ENCODE results near the gene C6orf89. TPM values are rescaled to one million over a fixed set of nuclear protein-coding genes. Genes with fewer than 3 reads are reported as not detected.

Gene C6orf89
- total and polyA plus RNA-seq, 11 donors = 34.0 to 86.2 (median 71.4) TPM

- DNase-seq (peak in 2 of 5 donors; percentile 47 to 66), ATAC-seq (peak in 3 of 4 donors; percentile 16 to 30 (median 18))
- peak overlapping the region; percentile 11 to 83 (median 56) for H3K27ac ChIP-seq
- WGBS, 4 donors = 50 to 61% (median 54%) methylated on average over 4 of the region's 4 CpGs
- intact Hi-C loops (cut with DNase I) = loop anchor here in 5 of 10 donors (1.0 to 10.0 kb wide), 3 partner anchors 86 to 238 kb away; no protein-coding TSS in a partner anchor
- no peaks in the 10 kb centered on the region for H3K9me3 ChIP-seq
- H3K4me3 ChIP-seq = no peak overlapping the region
- TF ChIP-seq CTCF (IDR thresholded peaks at IDR 0.05) (peak in 1 of 12 donors; percentile 14), POLR2A (IDR thresholded peaks at IDR 0.05) (no peak)
- H3K36me3 ChIP-seq = peaks cover 0 to 29% (median 7%) of the 10 kb centered on the region in 9 donors
- peaks cover 2 to 76% (median 52%) of the 10 kb centered on the region in 12 donors for H3K4me1 ChIP-seq
- H3K27me3 ChIP-seq = no peaks in the 10 kb centered on the region
Measured at GRCh38 chr6:36852481-36853147, 33.1 kb upstream of the C6orf89 start.

GRCh38 chr6:36853325-36853724, 32.4 kb upstream of the C6orf89 start:
- intact Hi-C loops (cut with DNase I) = loop anchor here in 5 of 10 donors (10.0 kb wide), 2 partner anchors 229 to 239 kb away; no protein-coding TSS in a partner anchor
- peaks cover 2 to 74% (median 49%) of the 10 kb centered on the region in 12 donors for H3K4me1 ChIP-seq
- H3K36me3 ChIP-seq = peaks cover 0 to 29% (median 7%) of the 10 kb centered on the region in 9 donors
- H3K4me3 ChIP-seq = no peak overlapping the region
- H3K27ac ChIP-seq = peak overlapping the region in 11 of 12 donors; percentile 12 to 83 (median 58)
- ATAC-seq (peak in 3 of 4 donors; percentile 17 to 41 (median 20)), DNase-seq (peak in 2 of 5 donors; percentile 46 to 51)
- no peaks in the 10 kb centered on the region for H3K27me3 ChIP-seq
- 59 to 72% (median 60%) methylated on average over 5 of the region's 5 CpGs for WGBS, 4 donors
- H3K9me3 ChIP-seq = no peaks in the 10 kb centered on the region
- no peak for TF ChIP-seq POLR2A (IDR thresholded peaks at IDR 0.05)
- TF ChIP-seq CTCF (IDR thresholded peaks at IDR 0.05) = no peak

GRCh38 chr6:36855750-36856149, 30.0 kb upstream of the C6orf89 start:
- peaks cover 0 to 54% (median 33%) of the 10 kb centered on the region in 12 donors for H3K4me1 ChIP-seq
- H3K27ac ChIP-seq = peak overlapping the region in 9 of 12 donors; percentile 30 to 76 (median 53)
- no peak overlapping the region for H3K4me3 ChIP-seq
- peaks cover 0 to 29% (median 7%) of the 10 kb centered on the region in 9 donors for H3K36me3 ChIP-seq
- ATAC-seq (no peak), DNase-seq (no peak)
- intact Hi-C loops (cut with DNase I) = loop anchor here in 5 of 10 donors (10.0 kb wide), 2 partner anchors 231 to 241 kb away; no protein-coding TSS in a partner anchor
- H3K27me3 ChIP-seq = no peaks in the 10 kb centered on the region
- 84 to 89% (median 85%) methylated on average over 10 of the region's 10 CpGs for WGBS, 4 donors
- H3K9me3 ChIP-seq = no peaks in the 10 kb centered on the region
- TF ChIP-seq CTCF (IDR thresholded peaks at IDR 0.05) = no peak
- no peak for TF ChIP-seq POLR2A (IDR thresholded peaks at IDR 0.05)

GRCh38 chr6:36856277-36856676, 29.5 kb upstream of the C6orf89 start:
- Histone ChIP-seq H3K27ac (peak overlapping the region in 9 of 12 donors; percentile 30 to 76 (median 53)), H3K4me3 (no peak overlapping the region), H3K36me3 (peaks cover 0 to 29% (median 7%) of the 10 kb centered on the region in 9 donors), H3K27me3 (no peaks in the 10 kb centered on the region), H3K9me3 (no peaks in the 10 kb centered on the region), H3K4me1 (peaks cover 0 to 50% (median 31%) of the 10 kb centered on the region in 12 donors)
- TF ChIP-seq CTCF (IDR thresholded peaks at IDR 0.05) (peak in 1 of 12 donors; percentile 12), POLR2A (IDR thresholded peaks at IDR 0.05) (no peak)
- 50 to 71% (median 61%) methylated on average over 8 of the region's 8 CpGs for WGBS, 4 donors
- DNase-seq = peak in 1 of 5 donors; percentile 67
- intact Hi-C loops (cut with DNase I) = loop anchor here in 5 of 10 donors (10.0 kb wide), 2 partner anchors 231 to 241 kb away; no protein-coding TSS in a partner anchor
- ATAC-seq = peak; percentile 7 to 11 (median 7)
